MCF 10A (cell line): ENCODE data around the gene PPARA. TPM values are rescaled to one million over a fixed set of nuclear protein-coding genes. Genes with fewer than 3 reads are reported as not detected.
A peak's percentile ranks its signal among the peaks of the same experiment; 100 is the strongest.

Source experiments
- BruUV-seq: library from RNA; stranded (reverse); fragments of 400-500 nt; replicated peaks from 2 replicates; lab custom pipeline; 2021; lab: Mats Ljungman, UMichigan
- CTCF ChIA-PET: fragments of 300-600 bp; sonication (Branson Sonifier 250); formaldehyde crosslinking; extraction: SDS; loops from one replicate; lab custom pipeline; 2021; ENCODE audit warnings: antibody characterized with exemption, inconsistent platforms; lab: Yijun Ruan, JAX
- POLR2A ChIA-PET: fragments of 300-600, 350-650 bp; sonication (Branson Sonifier 250); formaldehyde crosslinking; extraction: SDS; loops from one replicate; lab custom pipeline; 2020; ENCODE audit warnings: antibody characterized with exemption, inconsistent platforms; lab: Yijun Ruan, JAX
- DNase-seq: peaks from one replicate; pipeline ENCODE4 v3.0.0-alpha.2; 2018; ENCODE audit not compliant: unreplicated experiment
- H3K27ac Mint-ChIP-seq: one replicate; pipeline ENCODE4 v1.8.0; 2022; ENCODE audit warnings: mild to moderate bottlenecking, low read depth, mixed read lengths; ENCODE audit not compliant: unreplicated experiment
- H3K27me3 Mint-ChIP-seq: one replicate; pipeline ENCODE4 v1.8.0; 2022; ENCODE audit warnings: mixed read lengths; ENCODE audit not compliant: insufficient read depth, unreplicated experiment
- H3K36me3 Mint-ChIP-seq: one replicate; pipeline ENCODE4 v1.8.0; 2022; ENCODE audit warnings: mild to moderate bottlenecking, moderate library complexity, mixed read lengths; ENCODE audit not compliant: insufficient read depth, unreplicated experiment
- H3K4me1 Mint-ChIP-seq: one replicate; pipeline ENCODE4 v1.8.0; 2022; ENCODE audit warnings: mixed read lengths; ENCODE audit not compliant: insufficient read depth, unreplicated experiment
- H3K4me3 Mint-ChIP-seq: one replicate; pipeline ENCODE4 v1.8.0; 2022; ENCODE audit warnings: mild to moderate bottlenecking, moderate library complexity, mixed read lengths; ENCODE audit not compliant: unreplicated experiment
- H3K9me3 Mint-ChIP-seq: one replicate; pipeline ENCODE4 v1.8.0; 2022; ENCODE audit warnings: mixed read lengths; ENCODE audit not compliant: unreplicated experiment
- intact Hi-C: fragments of 100-400 bp; cut with micrococcal nuclease; formaldehyde crosslinking; loops from 2 replicates; pipeline ENCODE4 v1.14.1; 2022
- total RNA-seq: library from RNA; stranded (reverse); gene quantifications from 2 replicates; pipeline ENCODE4 v1.2.3, GENCODE V29; 2022
- TF ChIP-seq, protein P1 (sequence below): fragments of 200-600 bp; IDR thresholded peaks from one replicate; pipeline ENCODE4 v1.8.0; 2022; ENCODE audit warnings: antibody characterized with exemption, mild to moderate bottlenecking; ENCODE audit not compliant: unreplicated experiment

Gene PPARA
- total RNA-seq, 1 experiment from 2014 or later = 8.0 TPM

DNA sequence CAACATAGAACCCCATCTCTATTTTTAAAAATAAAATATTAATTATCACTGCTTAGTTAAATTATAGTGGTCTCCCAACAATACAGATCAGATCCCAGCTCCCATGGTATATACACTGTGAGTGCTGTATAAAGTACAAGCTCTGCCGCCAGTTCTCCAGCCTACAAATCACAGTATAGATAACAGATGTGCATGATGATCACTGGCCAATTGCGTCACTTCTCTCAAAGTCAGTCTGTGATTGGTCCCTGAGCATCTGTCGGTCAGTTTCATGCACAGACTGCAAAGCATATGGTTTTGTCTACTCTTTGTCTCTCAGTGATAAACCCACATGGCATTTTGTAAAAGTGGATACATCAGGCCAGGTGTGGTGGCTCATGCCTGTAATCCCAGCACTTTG is 15.7 kb downstream of the PPARA start:
- BruUV-seq = no TSS peak
- Mint-ChIP-seq H3K9me3 (no peaks in the 10 kb centered on the region), H3K4me1 (peaks cover under 1% of the 10 kb centered on the region), H3K36me3 (no peaks in the 10 kb centered on the region), H3K4me3 (no peak overlapping the region), H3K27ac (no peak overlapping the region), H3K27me3 (no peaks in the 10 kb centered on the region)
- no peak for DNase-seq
- intact Hi-C loops = no loop called here
- ChIA-PET POLR2A (no interaction called here), CTCF (no interaction called here)
- TF ChIP-seq, protein P1, sequence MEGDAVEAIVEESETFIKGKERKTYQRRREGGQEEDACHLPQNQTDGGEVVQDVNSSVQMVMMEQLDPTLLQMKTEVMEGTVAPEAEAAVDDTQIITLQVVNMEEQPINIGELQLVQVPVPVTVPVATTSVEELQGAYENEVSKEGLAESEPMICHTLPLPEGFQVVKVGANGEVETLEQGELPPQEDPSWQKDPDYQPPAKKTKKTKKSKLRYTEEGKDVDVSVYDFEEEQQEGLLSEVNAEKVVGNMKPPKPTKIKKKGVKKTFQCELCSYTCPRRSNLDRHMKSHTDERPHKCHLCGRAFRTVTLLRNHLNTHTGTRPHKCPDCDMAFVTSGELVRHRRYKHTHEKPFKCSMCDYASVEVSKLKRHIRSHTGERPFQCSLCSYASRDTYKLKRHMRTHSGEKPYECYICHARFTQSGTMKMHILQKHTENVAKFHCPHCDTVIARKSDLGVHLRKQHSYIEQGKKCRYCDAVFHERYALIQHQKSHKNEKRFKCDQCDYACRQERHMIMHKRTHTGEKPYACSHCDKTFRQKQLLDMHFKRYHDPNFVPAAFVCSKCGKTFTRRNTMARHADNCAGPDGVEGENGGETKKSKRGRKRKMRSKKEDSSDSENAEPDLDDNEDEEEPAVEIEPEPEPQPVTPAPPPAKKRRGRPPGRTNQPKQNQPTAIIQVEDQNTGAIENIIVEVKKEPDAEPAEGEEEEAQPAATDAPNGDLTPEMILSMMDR = no peak

DNA sequence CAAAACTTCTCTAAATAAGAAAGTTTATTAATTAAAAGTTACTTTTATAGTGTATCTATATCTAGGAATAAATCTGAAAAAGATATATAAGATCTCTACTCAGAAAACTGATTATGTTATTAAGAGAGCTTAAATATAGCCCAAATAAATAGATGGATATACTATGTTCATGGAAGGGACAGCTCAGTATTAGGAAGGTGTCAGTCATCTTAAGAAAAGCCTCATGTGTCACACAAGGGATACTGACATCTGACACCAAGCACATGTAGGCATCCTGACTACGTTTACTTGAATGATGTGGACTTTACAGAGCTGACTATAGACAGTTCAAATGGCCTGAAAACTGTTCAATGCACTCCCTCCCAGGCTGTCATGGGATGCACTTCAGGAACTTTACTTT is 19.3 kb downstream of the PPARA start:
- Mint-ChIP-seq H3K27me3 (no peaks in the 10 kb centered on the region), H3K36me3 (no peaks in the 10 kb centered on the region), H3K9me3 (no peaks in the 10 kb centered on the region), H3K27ac (no peak overlapping the region), H3K4me1 (peaks cover 13% of the 10 kb centered on the region), H3K4me3 (no peak overlapping the region)
- intact Hi-C loops = no loop called here
- ChIA-PET POLR2A (no interaction called here), CTCF (interaction anchor here (0.6 kb wide), 2 partner anchors 8 to 471 kb away, joined by 3 read pairs; no protein-coding TSS in a partner anchor)
- no TSS peak for BruUV-seq
- TF ChIP-seq, protein P1 = no peak
- no peak for DNase-seq

DNA sequence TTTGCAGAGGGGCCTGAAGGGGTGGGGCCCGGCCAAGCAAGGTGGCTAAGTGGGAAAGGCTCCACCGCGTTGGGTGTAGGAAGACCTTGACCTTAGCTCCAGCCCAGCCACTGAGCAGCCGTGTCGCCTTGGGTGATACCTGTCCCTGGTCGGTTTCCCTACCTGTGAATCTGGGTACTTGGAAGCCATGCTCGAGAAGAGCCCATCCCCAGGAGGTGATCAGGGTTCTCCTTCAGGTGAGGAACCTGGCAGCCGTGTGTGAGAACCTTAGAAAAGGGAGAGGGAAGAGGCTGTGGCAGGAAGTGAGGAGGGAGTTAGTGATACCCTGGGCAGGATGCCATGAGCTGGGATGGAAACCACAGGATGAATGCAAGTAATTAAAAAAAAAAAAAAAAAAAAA is 21.6 kb downstream of the PPARA start:
- no peaks in the 10 kb centered on the region for H3K36me3 Mint-ChIP-seq
- peaks cover 13% of the 10 kb centered on the region for H3K4me1 Mint-ChIP-seq
- no TSS peak for BruUV-seq
- ChIA-PET CTCF (interaction anchor here (1.1 kb wide), 1 partner anchor 12 kb away, joined by 3 read pairs; no protein-coding TSS in a partner anchor), POLR2A (interaction anchor here (0.5 kb wide), 1 partner anchor 612 kb away, joined by 3 read pairs; no protein-coding TSS in a partner anchor)
- TF ChIP-seq, protein P1 = no peak
- H3K27me3 Mint-ChIP-seq = no peaks in the 10 kb centered on the region
- peak overlapping the region; percentile 73 for H3K27ac Mint-ChIP-seq
- H3K4me3 Mint-ChIP-seq = peak overlapping the region; percentile 3
- peak; percentile 91 for DNase-seq
- no peaks in the 10 kb centered on the region for H3K9me3 Mint-ChIP-seq
- intact Hi-C loops = no loop called here

DNA sequence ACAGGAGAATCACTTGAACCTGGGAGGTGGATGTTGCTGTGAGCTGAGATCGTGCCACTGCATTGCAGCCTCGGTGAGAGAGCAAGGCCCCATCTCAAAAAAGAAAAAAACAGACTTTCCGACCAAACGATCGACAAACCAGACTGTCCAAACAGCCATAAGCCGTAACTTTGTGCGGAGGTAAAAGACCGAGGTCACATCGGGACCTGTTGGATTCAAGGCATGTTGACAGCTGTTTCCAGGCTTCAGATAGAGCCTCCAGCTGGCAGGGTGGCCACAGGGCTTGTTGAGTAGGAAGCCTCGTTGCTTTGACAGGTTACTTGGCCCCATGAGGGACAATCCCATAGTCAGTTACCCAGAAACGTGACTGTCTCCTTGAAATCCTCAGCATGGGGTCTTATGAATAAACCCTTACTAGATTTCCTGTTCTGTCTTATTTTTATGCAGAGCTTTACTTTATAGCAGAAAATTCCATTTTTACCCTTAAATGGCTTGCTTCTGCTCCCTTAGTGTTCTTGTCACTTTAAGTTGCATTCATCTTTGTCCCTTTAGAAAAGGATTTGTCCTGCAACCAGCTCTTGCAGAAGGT is 22.3 kb downstream of the PPARA start:
- DNase-seq = no peak
- ChIA-PET POLR2A (interaction anchor here (1.0 kb wide), 2 partner anchors 21 to 165 kb away, joined by 3 to 4 read pairs; no protein-coding TSS in a partner anchor), CTCF (interaction anchor here (0.7 kb wide), 1 partner anchor 20 kb away, joined by 3 read pairs; no protein-coding TSS in a partner anchor)
- no peak overlapping the region for H3K4me3 Mint-ChIP-seq
- no TSS peak for BruUV-seq
- TF ChIP-seq, protein P1 = no peak
- H3K9me3 Mint-ChIP-seq = no peaks in the 10 kb centered on the region
- peaks cover 13% of the 10 kb centered on the region for H3K4me1 Mint-ChIP-seq
- no peak overlapping the region for H3K27ac Mint-ChIP-seq
- intact Hi-C loops = no loop called here
- no peaks in the 10 kb centered on the region for H3K36me3 Mint-ChIP-seq
- no peaks in the 10 kb centered on the region for H3K27me3 Mint-ChIP-seq
